HG03159 (cell line): Measurements from ENCODE around the gene ZNF248.
"Not testable (repeated sequence)": the region's sequence is repeated elsewhere in the genome, so short reads cannot be mapped to it uniquely, and the experiment has no call there.

ENCODE experiments used
- ATAC-seq: cut with Tn5 transposase; IDR thresholded peaks from one replicate; pipeline ENCODE4 v1.9.1; 2021; ENCODE audit warnings: mild to moderate bottlenecking, moderate library complexity; ENCODE audit not compliant: unreplicated experiment

The ZNF248 gene

GRCh38 chr10:37857287-37858211, at the start of gene ZNF248:
TSS of gene ZNF248 (minus strand) at chr10:37857610. CDS start at chr10:37856310, 1,300 bp downstream.
- peak; percentile 96 for ATAC-seq

GRCh38 chr10:37906382-37906781, 49.0 kb upstream of the ZNF248 start:
- no peak for ATAC-seq

GRCh38 chr10:37896436-37896835, 39.0 kb upstream of the ZNF248 start:
- ATAC-seq: no peak

- ATAC-seq: no peak
Observed at GRCh38 chr10:37895674-37896073, 38.3 kb upstream of the ZNF248 start.

- ATAC-seq: no peak
Observed at GRCh38 chr10:37885850-37886249, 28.4 kb upstream of the ZNF248 start.

- no peak for ATAC-seq
Observed at GRCh38 chr10:37872955-37873354, 15.5 kb upstream of the ZNF248 start.

GRCh38 chr10:37872283-37872682, 14.9 kb upstream of the ZNF248 start:
- ATAC-seq: no peak

GRCh38 chr10:37871568-37872251, 14.3 kb upstream of the ZNF248 start:
- ATAC-seq: no peak

- no peak for ATAC-seq
Observed at GRCh38 chr10:37871143-37871542, 13.7 kb upstream of the ZNF248 start.

- no peak for ATAC-seq
Observed at GRCh38 chr10:37868796-37869195, 11.4 kb upstream of the ZNF248 start.

- peak; percentile 59 for ATAC-seq
Observed at GRCh38 chr10:37865957-37866803, 8.8 kb upstream of the ZNF248 start.

- ATAC-seq: no peak
Observed at GRCh38 chr10:37865264-37865663, 7.9 kb upstream of the ZNF248 start.

- no peak for ATAC-seq
Observed at GRCh38 chr10:37860494-37861190, 3.2 kb upstream of the ZNF248 start.

- not testable (repeated sequence) for ATAC-seq
Observed at GRCh38 chr10:37859270-37859669, 1.9 kb upstream of the ZNF248 start.

- ATAC-seq: peak; percentile 16
Observed at GRCh38 chr10:37856881-37857286, 526 bp downstream of the ZNF248 start.

GRCh38 chr10:37855636-37856035, 1.8 kb downstream of the ZNF248 start:
- ATAC-seq: no peak

- ATAC-seq: no peak
Observed at GRCh38 chr10:37854626-37855025, 2.8 kb downstream of the ZNF248 start.

GRCh38 chr10:37844644-37845043, 12.8 kb downstream of the ZNF248 start:
- ATAC-seq: no peak

- ATAC-seq: no peak
Observed at GRCh38 chr10:37839243-37839642, 18.2 kb downstream of the ZNF248 start.

GRCh38 chr10:37831495-37832333, 25.7 kb downstream of the ZNF248 start:
- no peak for ATAC-seq
